NCI-H187 (cell line): ENCODE results near the gene CKMT2.

Source experiments
- DNase-seq, 2 experiments: peaks; one replicate each; lab custom pipeline; 2025; lab: John Stamatoyannopoulos, UW

The CKMT2 gene

GRCh38 chr5:81308836-81309235 lies 75.7 kb downstream of the CKMT2 start:
- DNase-seq, result no peak

- peak; percentile 4 to 6 for DNase-seq
These were observed 77.4 kb downstream of the CKMT2 start for GRCh38 chr5:81310402-81311063.

- no peak for DNase-seq
These were observed 80.2 kb downstream of the CKMT2 start for GRCh38 chr5:81313278-81313677.

GRCh38 chr5:81313686-81314085 lies 80.6 kb downstream of the CKMT2 start:
- no peak for DNase-seq

GRCh38 chr5:81314581-81314980 lies 81.5 kb downstream of the CKMT2 start:
- DNase-seq, result no peak

GRCh38 chr5:81315336-81315735 lies 82.2 kb downstream of the CKMT2 start:
- no peak for DNase-seq

- DNase-seq, result no peak
These were observed 82.7 kb downstream of the CKMT2 start for GRCh38 chr5:81315830-81316229.
